Measurements from ENCODE around the gene SLAMF1.

Gene SLAMF1

GRCh38 chr1:160676869-160677597 is 30.2 kb upstream of the SLAMF1 start:
- Histone ChIP-seq H2AFZ (ENCODE audit: low read depth, low read length) (no peak overlapping the region), H3K27ac (ENCODE audit: low read length, poor library complexity, severe bottlenecking) (no peak overlapping the region), H2BK120ac (ENCODE audit: low read depth, low read length) (no peak overlapping the region), H3K79me1 (replicated peaks; ENCODE audit: low read length, poor library complexity, severe bottlenecking) (no peaks in the 10 kb centered on the region), H3K4me3 (ENCODE audit: insufficient read depth in 1 of 2, low read depth in 1 of 2, low read length in 2 of 2) (no peak overlapping the region), H3K9ac (ENCODE audit: low read length) (no peak overlapping the region), H2BK5ac (ENCODE audit: low read depth, low read length, poor library complexity, severe bottlenecking) (no peak overlapping the region), H3K4ac (ENCODE audit: low read depth in 1 of 2, low read length in 2 of 2) (peak overlapping the region in 1 of 2 experiments; percentile 10), H4K8ac (ENCODE audit: low read length) (no peak overlapping the region), H3K36me3 (ENCODE audit: control insufficient read depth in 1 of 2, insufficient read depth in 2 of 2, low read depth in 1 of 2, low read length in 2 of 2) (no peaks in the 10 kb centered on the region), H2AK5ac (ENCODE audit: low read length, severe bottlenecking) (no peak overlapping the region), H4K91ac (ENCODE audit: low read length) (no peak overlapping the region), H3K9me3 (ENCODE audit: control insufficient read depth, low read length) (no peaks in the 10 kb centered on the region), H3K14ac (ENCODE audit: low read length in 2 of 2) (no peak overlapping the region), H3K4me1 (ENCODE audit: control insufficient read depth, insufficient read depth, low read depth, low read length) (no peaks in the 10 kb centered on the region), H3K23ac (ENCODE audit: low read length in 2 of 2) (no peak overlapping the region), H3K27me3 (ENCODE audit: control insufficient read depth in 1 of 2, insufficient read depth in 1 of 2, low read length in 2 of 2) (peaks cover 23 to 46% of the 10 kb centered on the region in 2 experiments), H3K18ac (ENCODE audit: low read depth in 1 of 2, low read length in 2 of 2) (no peak overlapping the region), H3K4me2 (ENCODE audit: low read length, poor library complexity, severe bottlenecking) (no peak overlapping the region), H2BK15ac (ENCODE audit: low read depth, poor library complexity, severe bottlenecking) (no peak overlapping the region), H2BK12ac (ENCODE audit: low read length in 2 of 2) (no peak overlapping the region)
- 83% methylated on average over 8 of the region's 13 CpGs for WGBS
- no peak for DNase-seq

GRCh38 chr1:160675641-160676410 is 29.0 kb upstream of the SLAMF1 start:
- Histone ChIP-seq H3K23ac (ENCODE audit: low read length in 2 of 2) (no peak overlapping the region), H3K9me3 (ENCODE audit: control insufficient read depth, low read length) (no peaks in the 10 kb centered on the region), H3K4me1 (ENCODE audit: control insufficient read depth, insufficient read depth, low read depth, low read length) (no peaks in the 10 kb centered on the region), H3K4me2 (ENCODE audit: low read length, poor library complexity, severe bottlenecking) (no peak overlapping the region), H2BK15ac (ENCODE audit: low read depth, poor library complexity, severe bottlenecking) (no peak overlapping the region), H3K79me1 (replicated peaks; ENCODE audit: low read length, poor library complexity, severe bottlenecking) (no peaks in the 10 kb centered on the region), H3K27ac (ENCODE audit: low read length, poor library complexity, severe bottlenecking) (no peak overlapping the region), H3K4ac (ENCODE audit: low read depth in 1 of 2, low read length in 2 of 2) (no peak overlapping the region), H3K18ac (ENCODE audit: low read depth in 1 of 2, low read length in 2 of 2) (peak overlapping the region in 1 of 2 experiments; percentile 37), H4K8ac (ENCODE audit: low read length) (no peak overlapping the region), H4K91ac (ENCODE audit: low read length) (no peak overlapping the region), H3K36me3 (ENCODE audit: control insufficient read depth in 1 of 2, insufficient read depth in 2 of 2, low read depth in 1 of 2, low read length in 2 of 2) (no peaks in the 10 kb centered on the region), H3K14ac (ENCODE audit: low read length in 2 of 2) (peak overlapping the region in 1 of 2 experiments; percentile 55), H3K9ac (ENCODE audit: low read length) (no peak overlapping the region), H2BK120ac (ENCODE audit: low read depth, low read length) (no peak overlapping the region), H2AK5ac (ENCODE audit: low read length, severe bottlenecking) (no peak overlapping the region), H3K27me3 (ENCODE audit: control insufficient read depth in 1 of 2, insufficient read depth in 1 of 2, low read length in 2 of 2) (peaks cover 20 to 42% of the 10 kb centered on the region in 2 experiments), H2BK12ac (ENCODE audit: low read length in 2 of 2) (peak overlapping the region in 1 of 2 experiments; percentile 42), H3K4me3 (ENCODE audit: insufficient read depth in 1 of 2, low read depth in 1 of 2, low read length in 2 of 2) (no peak overlapping the region), H2AFZ (ENCODE audit: low read depth, low read length) (peak overlapping the region; percentile 64), H2BK5ac (ENCODE audit: low read depth, low read length, poor library complexity, severe bottlenecking) (no peak overlapping the region)
- 53% methylated on average over 6 of the region's 6 CpGs for WGBS
- DNase-seq = peak; percentile 62

GRCh38 chr1:160674415-160674814 is 27.6 kb upstream of the SLAMF1 start:
- no peak overlapping the region for H3K4me2 ChIP-seq (ENCODE audit: low read length, poor library complexity, severe bottlenecking)
- WGBS = 86% methylated on average over 2 of the region's 2 CpGs
- no peaks in the 10 kb centered on the region for H3K36me3 ChIP-seq (ENCODE audit: control insufficient read depth in 1 of 2, insufficient read depth in 2 of 2, low read depth in 1 of 2, low read length in 2 of 2)
- no peak overlapping the region for H2AK5ac ChIP-seq (ENCODE audit: low read length, severe bottlenecking)
- no peaks in the 10 kb centered on the region for H3K4me1 ChIP-seq (ENCODE audit: control insufficient read depth, insufficient read depth, low read depth, low read length)
- no peak overlapping the region for H4K91ac ChIP-seq (ENCODE audit: low read length)
- no peaks in the 10 kb centered on the region for H3K9me3 ChIP-seq (ENCODE audit: control insufficient read depth, low read length)
- no peak overlapping the region for H2BK120ac ChIP-seq (ENCODE audit: low read depth, low read length)
- no peak overlapping the region for H3K4ac ChIP-seq (ENCODE audit: low read depth in 1 of 2, low read length in 2 of 2)
- H3K27me3 ChIP-seq (ENCODE audit: control insufficient read depth in 1 of 2, insufficient read depth in 1 of 2, low read length in 2 of 2) = peaks cover 20 to 36% of the 10 kb centered on the region in 2 experiments
- DNase-seq = no peak
- H3K27ac ChIP-seq (ENCODE audit: low read length, poor library complexity, severe bottlenecking) = no peak overlapping the region
- H2BK15ac ChIP-seq (ENCODE audit: low read depth, poor library complexity, severe bottlenecking) = no peak overlapping the region
- no peak overlapping the region for H2AFZ ChIP-seq (ENCODE audit: low read depth, low read length)
- no peak overlapping the region for H3K4me3 ChIP-seq (ENCODE audit: insufficient read depth in 1 of 2, low read depth in 1 of 2, low read length in 2 of 2)
- no peak overlapping the region for H2BK5ac ChIP-seq (ENCODE audit: low read depth, low read length, poor library complexity, severe bottlenecking)
- H3K9ac ChIP-seq (ENCODE audit: low read length) = no peak overlapping the region
- H3K23ac ChIP-seq (ENCODE audit: low read length in 2 of 2) = peak overlapping the region in 1 of 2 experiments; percentile 59
- H3K14ac ChIP-seq (ENCODE audit: low read length in 2 of 2) = no peak overlapping the region
- H3K79me1 ChIP-seq (replicated peaks; ENCODE audit: low read length, poor library complexity, severe bottlenecking) = no peaks in the 10 kb centered on the region
- H3K18ac ChIP-seq (ENCODE audit: low read depth in 1 of 2, low read length in 2 of 2) = peak overlapping the region in 1 of 2 experiments; percentile 2
- no peak overlapping the region for H4K8ac ChIP-seq (ENCODE audit: low read length)
- no peak overlapping the region for H2BK12ac ChIP-seq (ENCODE audit: low read length in 2 of 2)

All from mesenchymal stem cell (in vitro differentiated cells and primary cell).